Lower leg skin (tissue), 4 donors: ENCODE results near the gene PUS10. TPM values are rescaled to one million over a fixed set of nuclear protein-coding genes. Genes with fewer than 3 reads are reported as not detected.

Source experiments
- DNase-seq, 2 donors: peaks; one replicate each; pipeline ENCODE4 v3.0.0-alpha.2; 2019; ENCODE audit warnings: low spot score in 2 of 2
- H3K4me3 ChIP-seq: fragments of 200-600 bp; sonication (generic); 2 replicates; pipeline ENCODE4 v1.5.1; 2017; ENCODE audit warnings: mild to moderate bottlenecking, low read depth; ENCODE audit not compliant: poor library complexity, severe bottlenecking
- POLR2A ChIP-seq, 2 donors: fragments of 450-650 bp; IDR thresholded peaks; one replicate each; pipeline ENCODE4 v1.6.1; 2016 to 2017; ENCODE audit warnings: antibody characterized with exemption in 2 of 2, mild to moderate bottlenecking in 1 of 2, moderate library complexity in 1 of 2
- WGBS, 2 donors: methylation state at CpG; one replicate each; pipeline ENCODE4 v1.1.5; 2018; 5-methylcytosine and 5-hydroxymethylcytosine counted together
- intact Hi-C: fragments of 100-400 bp; cut with DNase I; formaldehyde crosslinking; loops from one replicate; pipeline ENCODE4 v1.15.0; 2023; ENCODE audit warnings: low total_unique reads
- total RNA-seq, 4 donors: library from RNA; depleted of rRNA; stranded (reverse); fragments of >200 nt; gene quantifications; one replicate each; pipeline ENCODE4 v1.1.0, GENCODE V29; 2016
- TF ChIP-seq, protein P1 (sequence below), 3 donors: fragments of 450-650 bp; IDR thresholded peaks; one replicate each; pipeline ENCODE4 v1.5.1; 2016; ENCODE audit warnings: antibody characterized with exemption in 3 of 3, mild to moderate bottlenecking in 3 of 3, moderate library complexity in 2 of 3

PUS10 gene
- total RNA-seq, 4 donors from 2014 or later = 3.6 to 10.2 (median 6.0) TPM

DNA sequence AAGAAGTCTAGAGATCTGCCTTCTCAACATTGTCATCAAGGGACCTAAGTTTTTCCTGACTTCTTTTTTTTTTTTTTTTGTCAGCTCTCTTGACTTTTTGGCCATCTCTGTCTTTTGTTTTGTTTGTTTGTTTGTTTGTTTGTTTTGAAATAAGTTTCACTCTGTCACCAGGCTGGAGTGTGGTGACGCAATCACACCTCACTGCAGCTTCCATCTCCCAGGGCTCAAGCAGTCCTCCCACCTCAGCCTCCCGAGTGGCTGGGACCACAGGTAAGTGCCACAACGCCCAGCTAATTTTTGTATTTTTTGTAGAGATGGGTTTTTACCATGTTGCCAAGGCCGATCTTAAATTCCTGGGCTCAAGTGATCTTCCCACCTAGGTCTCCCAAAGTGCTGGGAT, 5.6 kb upstream of the PUS10 start:
- intact Hi-C loops = no loop called here
- TF ChIP-seq POLR2A (IDR thresholded peaks at IDR 0.05) = no peak
- TF ChIP-seq, protein P1, sequence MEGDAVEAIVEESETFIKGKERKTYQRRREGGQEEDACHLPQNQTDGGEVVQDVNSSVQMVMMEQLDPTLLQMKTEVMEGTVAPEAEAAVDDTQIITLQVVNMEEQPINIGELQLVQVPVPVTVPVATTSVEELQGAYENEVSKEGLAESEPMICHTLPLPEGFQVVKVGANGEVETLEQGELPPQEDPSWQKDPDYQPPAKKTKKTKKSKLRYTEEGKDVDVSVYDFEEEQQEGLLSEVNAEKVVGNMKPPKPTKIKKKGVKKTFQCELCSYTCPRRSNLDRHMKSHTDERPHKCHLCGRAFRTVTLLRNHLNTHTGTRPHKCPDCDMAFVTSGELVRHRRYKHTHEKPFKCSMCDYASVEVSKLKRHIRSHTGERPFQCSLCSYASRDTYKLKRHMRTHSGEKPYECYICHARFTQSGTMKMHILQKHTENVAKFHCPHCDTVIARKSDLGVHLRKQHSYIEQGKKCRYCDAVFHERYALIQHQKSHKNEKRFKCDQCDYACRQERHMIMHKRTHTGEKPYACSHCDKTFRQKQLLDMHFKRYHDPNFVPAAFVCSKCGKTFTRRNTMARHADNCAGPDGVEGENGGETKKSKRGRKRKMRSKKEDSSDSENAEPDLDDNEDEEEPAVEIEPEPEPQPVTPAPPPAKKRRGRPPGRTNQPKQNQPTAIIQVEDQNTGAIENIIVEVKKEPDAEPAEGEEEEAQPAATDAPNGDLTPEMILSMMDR (IDR thresholded peaks at IDR 0.05) = no peak
- no peak for DNase-seq
- 94 to 98% methylated on average over 4 of the region's 4 CpGs for WGBS, 2 donors
- no peak overlapping the region for H3K4me3 ChIP-seq

DNA sequence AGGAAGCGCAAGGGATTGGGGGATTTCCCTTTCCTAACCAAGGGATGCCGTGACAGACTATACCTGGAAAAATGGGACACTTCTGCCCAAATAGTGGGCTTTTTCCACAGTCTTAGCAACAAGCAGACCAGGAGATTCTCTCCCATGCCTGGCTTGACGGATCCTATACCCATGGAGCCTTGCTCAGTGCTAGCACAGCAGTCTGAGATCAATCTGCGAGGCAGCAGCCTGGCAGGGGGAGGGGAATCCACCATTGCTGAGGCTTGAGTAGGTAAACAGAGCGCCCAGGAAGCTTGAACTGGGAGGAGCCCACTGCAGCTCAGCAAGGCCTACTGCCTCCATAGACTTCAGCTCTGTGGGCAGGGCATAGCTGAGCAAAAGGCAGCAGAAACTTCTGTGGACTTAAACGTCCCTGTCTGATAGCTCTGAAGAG, 3.2 kb upstream of the PUS10 start:
- DNase-seq = no peak
- intact Hi-C loops = no loop called here
- TF ChIP-seq, protein P1 (IDR thresholded peaks at IDR 0.05) = no peak
- TF ChIP-seq POLR2A (IDR thresholded peaks at IDR 0.05) = no peak
- no peak overlapping the region for H3K4me3 ChIP-seq
- whole genome bisulfite sequencing, 2 donors = 89 to 96% methylated on average over 6 of the region's 6 CpGs

DNA sequence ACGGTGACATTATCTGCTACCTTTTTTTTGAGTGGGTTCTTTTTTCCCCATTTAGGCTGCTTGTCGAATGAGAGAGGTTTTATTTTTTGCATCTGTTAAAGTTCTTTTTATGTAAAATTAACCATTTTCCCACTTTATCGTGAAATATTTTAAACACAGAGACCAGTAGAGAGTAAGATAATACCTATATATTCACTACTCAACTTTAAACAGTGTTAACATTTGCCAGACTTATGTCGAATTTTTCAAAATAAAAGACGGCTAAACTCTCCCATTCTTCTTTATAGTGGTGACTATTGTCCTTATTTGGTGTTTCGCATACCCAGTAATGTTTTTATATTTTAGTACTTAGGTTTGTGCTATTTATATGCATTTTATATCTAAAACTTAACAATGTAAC, 743 bp upstream of the PUS10 start:
- TF ChIP-seq POLR2A (IDR thresholded peaks at IDR 0.05) = no peak
- intact Hi-C loops = no loop called here
- DNase-seq = no peak
- H3K4me3 ChIP-seq = no peak overlapping the region
- 25 to 28% methylated on average over 6 of the region's 6 CpGs for WGBS, 2 donors

DNA sequence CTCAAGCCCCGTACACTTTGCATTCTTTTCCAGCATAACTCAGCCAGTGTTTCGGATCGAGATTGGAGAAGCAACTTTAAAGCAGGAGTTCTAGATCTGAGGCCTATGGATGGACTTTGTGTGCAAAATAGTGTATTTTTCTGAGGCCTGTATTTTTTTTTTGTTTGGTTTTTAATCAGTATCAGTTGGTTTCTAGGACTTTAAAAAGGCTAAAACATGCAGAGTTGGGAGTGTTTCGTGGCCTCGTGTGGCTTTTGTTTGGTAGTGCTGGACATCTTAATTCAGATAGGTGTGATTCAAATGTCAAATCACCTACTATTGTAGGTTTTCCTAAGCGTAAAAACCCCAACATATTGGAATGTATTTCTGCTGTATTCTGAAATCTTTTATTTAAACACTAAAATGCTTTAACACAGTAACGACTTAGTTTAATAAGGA, 282 bp upstream of the PUS10 start:
- no peak for TF ChIP-seq POLR2A (IDR thresholded peaks at IDR 0.05)
- DNase-seq = no peak
- intact Hi-C loops = no loop called here
- WGBS, 2 donors = 1% methylated on average over 7 of the region's 7 CpGs
- H3K4me3 ChIP-seq = peak overlapping the region; percentile 83

DNA sequence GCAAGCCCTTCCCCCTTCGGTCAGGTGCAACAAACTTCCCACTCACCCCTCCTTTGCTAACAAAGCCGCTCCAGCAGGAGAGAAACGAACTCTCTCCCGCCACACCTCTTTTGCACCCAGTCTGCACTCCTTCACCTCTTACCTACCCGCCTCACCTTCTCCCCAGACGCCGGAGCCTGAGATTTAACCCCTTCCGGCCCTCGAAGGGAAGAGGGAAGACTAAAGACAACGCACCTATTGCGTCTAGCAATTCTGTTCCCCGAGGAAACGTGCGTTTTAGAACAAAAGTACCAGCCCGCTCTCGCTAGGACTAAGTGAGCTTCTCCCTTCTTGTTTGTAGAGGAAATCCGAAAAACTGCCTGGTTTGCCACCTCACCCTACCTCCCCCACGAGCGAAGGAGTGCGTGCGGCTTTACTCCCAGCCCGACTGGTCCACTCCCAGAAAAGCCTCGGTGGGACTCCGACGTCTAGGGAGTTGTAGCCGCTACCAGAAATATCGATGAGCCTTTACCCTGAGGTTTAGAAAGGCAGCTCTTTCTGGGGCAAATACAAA, 976 bp downstream of the PUS10 start:
- WGBS, 2 donors = 0% methylated on average over 27 of the region's 27 CpGs
- peak; percentile 76 to 93 for DNase-seq
- H3K4me3 ChIP-seq = peak overlapping the region; percentile 83
- intact Hi-C loops = no loop called here
- TF ChIP-seq POLR2A (IDR thresholded peaks at IDR 0.05) = no peak
- TF ChIP-seq, protein P1 (IDR thresholded peaks at IDR 0.05) = no peak

DNA sequence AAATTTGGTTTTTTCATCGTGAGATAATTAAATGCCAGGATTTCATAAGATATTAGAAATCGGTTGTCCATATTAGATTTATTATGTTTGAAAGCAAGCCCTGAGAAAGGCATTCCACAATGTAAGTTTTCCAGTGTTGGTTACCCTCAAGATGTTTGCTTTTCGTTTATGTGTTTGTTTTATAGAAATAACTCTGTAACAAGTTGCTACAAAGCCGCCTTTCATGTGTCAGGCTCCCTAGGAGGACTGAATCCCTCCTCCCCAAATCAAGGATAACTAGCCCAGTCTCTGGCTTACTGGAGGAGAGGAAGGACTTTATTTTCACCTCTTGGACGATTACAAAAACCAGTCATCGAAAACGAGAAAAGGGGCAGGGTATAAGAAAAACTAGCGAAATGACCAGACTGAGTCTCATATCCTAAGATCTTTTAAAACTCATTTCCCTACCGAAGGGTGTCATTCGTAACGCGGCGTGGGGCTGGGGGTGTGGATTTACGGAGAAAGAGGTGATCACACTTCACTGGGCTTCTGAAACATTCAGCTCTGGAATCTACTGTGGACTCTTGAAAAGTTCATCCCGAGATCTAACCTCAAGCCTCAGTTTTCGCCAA, 1.6 kb downstream of the PUS10 start:
- DNase-seq = no peak
- intact Hi-C loops = no loop called here
- TF ChIP-seq, protein P1 (IDR thresholded peaks at IDR 0.05) = no peak
- no peak for TF ChIP-seq POLR2A (IDR thresholded peaks at IDR 0.05)
- peak overlapping the region; percentile 83 for H3K4me3 ChIP-seq
- 1 to 2% methylated on average over 16 of the region's 16 CpGs for WGBS, 2 donors

DNA sequence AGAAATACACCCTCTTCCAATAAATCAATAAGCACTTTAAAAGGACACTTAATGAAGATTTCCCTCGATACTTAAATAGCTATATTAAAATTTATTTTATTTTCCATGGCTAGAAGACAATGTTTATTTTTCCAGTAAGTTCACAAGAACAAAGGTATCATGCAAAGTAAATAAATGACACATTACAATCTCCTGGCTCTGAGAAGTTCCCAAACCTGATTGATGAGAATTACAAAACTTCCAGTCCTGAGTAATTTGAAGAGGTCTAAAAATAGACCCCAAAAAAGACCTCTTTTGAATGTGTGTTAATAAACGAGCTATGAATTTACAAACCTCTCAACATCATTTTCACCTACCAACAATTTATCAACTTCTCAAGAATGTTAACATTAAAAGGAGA, 2.1 kb downstream of the PUS10 start:
- TF ChIP-seq POLR2A (IDR thresholded peaks at IDR 0.05) = no peak
- TF ChIP-seq, protein P1 (IDR thresholded peaks at IDR 0.05) = no peak
- 23 to 27% methylated on average over 2 of the region's 2 CpGs for WGBS, 2 donors
- intact Hi-C loops = no loop called here
- no peak for DNase-seq
- no peak overlapping the region for H3K4me3 ChIP-seq
